ENCODE measurements around the gene APOLD1. TPM values are rescaled to one million over a fixed set of nuclear protein-coding genes. Genes with fewer than 3 reads are reported as not detected.
"Not testable (repeated sequence)": the region's sequence is repeated elsewhere in the genome, so short reads cannot be mapped to it uniquely, and the experiment has no call there.

APOLD1 gene
- polyA plus RNA-seq, 2 of the 4 experiments (the other 2 are of a cell fraction) = 0.44 to 1.3 TPM

DNA sequence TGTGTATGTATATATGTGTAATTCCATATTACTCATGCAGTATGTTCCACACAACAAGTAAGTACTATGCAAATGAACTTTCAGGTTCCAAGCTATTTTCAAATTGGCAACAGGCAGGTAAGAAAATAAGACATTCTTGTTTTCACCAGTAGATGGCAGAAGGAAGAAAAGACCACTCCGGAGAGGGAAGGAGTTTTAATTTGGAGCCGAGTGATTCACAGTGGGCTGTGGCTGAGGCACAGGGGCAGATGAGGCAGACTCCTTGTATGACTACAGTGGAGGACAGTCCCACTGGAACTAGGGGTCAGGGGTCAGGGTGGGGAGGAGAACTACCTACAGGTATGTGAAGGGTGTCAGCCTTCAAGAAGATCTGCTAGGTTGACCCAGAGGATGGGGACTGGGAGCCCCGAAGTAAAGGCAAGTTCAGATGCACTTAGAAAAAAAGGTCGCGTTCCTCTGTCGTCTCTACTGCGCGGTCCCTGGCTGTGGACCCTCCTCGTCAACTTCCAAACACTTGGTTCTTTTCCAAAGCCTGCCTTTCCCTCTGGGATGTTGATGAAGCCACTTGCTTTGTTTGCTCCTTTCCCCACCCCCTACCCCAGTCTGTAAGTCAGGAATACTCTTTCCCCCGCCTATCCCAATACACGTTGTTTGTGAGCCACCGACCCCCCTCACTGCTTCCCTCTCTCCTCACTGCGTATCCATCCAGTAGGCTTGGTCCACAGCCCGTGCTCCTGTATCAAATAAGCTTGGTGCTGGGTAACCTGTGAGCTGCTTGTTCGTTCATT is 51.8 kb downstream of the APOLD1 start (continued):
- no peak for TF ChIP-seq ELK1 (IDR thresholded peaks at IDR 0.05; ENCODE audit: low read depth, low read length)
- TF ChIP-seq GATA3 (IDR thresholded peaks at IDR 0.05; ENCODE audit: borderline replicate concordance) = 0 out of 2 replicates have a peak, but pooled peaks have one; percentile 18
- TF ChIP-seq ZC3H11A (IDR thresholded peaks at IDR 0.05) = no peak

GRCh38 chr12:12837813-12838153 is 52.3 kb downstream of the APOLD1 start:
- Histone ChIP-seq H3K9me3 (no peaks in the 10 kb centered on the region), H3K4me1 (peaks cover 70% of the 10 kb centered on the region), H3K4me2 (peak overlapping the region; percentile 56), H3K27ac (peak overlapping the region; percentile 70 to 88), H3K4me3 (no peak overlapping the region)
- no peak for DNase-seq (ENCODE audit: low read depth in 1 of 2, low spot score in 1 of 2)
- TF ChIP-seq EHF (CRISPR knock-in tag; IDR thresholded peaks at IDR 0.05) = no peak
- no peak for TF ChIP-seq TFCP2L1 (CRISPR knock-in tag; IDR thresholded peaks at IDR 0.05)
- TF ChIP-seq GATA3 (IDR thresholded peaks at IDR 0.05; ENCODE audit: borderline replicate concordance) = no peak
- CTCF ChIA-PET = interaction anchor here (0.8 to 5.9 kb wide), 20 partner anchors 10 to 374 kb away, joined by 3 to 78 read pairs (median 20); partner anchors contain the start of genes DDX47 and GPRC5A
- 81% methylated on average over 3 of the region's 3 CpGs for WGBS (ENCODE audit: missing lambda C conversion rate)
- no peak for ATAC-seq
- POLR2A ChIA-PET = interaction anchor here (1.0 to 1.9 kb wide), 3 partner anchors 34 to 53 kb away, joined by 3 to 18 read pairs (median 3); partner anchors contain the start of gene GPRC5A
- FAIRE-seq = no peak

GRCh38 chr12:12839003-12839395 is 53.5 kb downstream of the APOLD1 start:
- TF ChIP-seq FOSL2 (IDR thresholded peaks at IDR 0.05) (no peak), FOSL2 (CRISPR knock-in tag; IDR thresholded peaks at IDR 0.05) (no peak), HOXB13 (CRISPR knock-in tag; IDR thresholded peaks at IDR 0.05; ENCODE audit: low read depth) (no peak), HEYL (CRISPR knock-in tag; IDR thresholded peaks at IDR 0.05) (no peak), USF2 (IDR thresholded peaks at IDR 0.05) (no peak), TP53 (CRISPR knock-in tag; IDR thresholded peaks at IDR 0.05) (no peak), JUNB (IDR thresholded peaks at IDR 0.05) (no peak), FOXS1 (CRISPR knock-in tag; IDR thresholded peaks at IDR 0.05) (no peak), KDM1A (IDR thresholded peaks at IDR 0.05; ENCODE audit: low read depth) (no peak), SMC3 (IDR thresholded peaks at IDR 0.05) (no peak)
- TF ChIP-seq, protein P1, sequence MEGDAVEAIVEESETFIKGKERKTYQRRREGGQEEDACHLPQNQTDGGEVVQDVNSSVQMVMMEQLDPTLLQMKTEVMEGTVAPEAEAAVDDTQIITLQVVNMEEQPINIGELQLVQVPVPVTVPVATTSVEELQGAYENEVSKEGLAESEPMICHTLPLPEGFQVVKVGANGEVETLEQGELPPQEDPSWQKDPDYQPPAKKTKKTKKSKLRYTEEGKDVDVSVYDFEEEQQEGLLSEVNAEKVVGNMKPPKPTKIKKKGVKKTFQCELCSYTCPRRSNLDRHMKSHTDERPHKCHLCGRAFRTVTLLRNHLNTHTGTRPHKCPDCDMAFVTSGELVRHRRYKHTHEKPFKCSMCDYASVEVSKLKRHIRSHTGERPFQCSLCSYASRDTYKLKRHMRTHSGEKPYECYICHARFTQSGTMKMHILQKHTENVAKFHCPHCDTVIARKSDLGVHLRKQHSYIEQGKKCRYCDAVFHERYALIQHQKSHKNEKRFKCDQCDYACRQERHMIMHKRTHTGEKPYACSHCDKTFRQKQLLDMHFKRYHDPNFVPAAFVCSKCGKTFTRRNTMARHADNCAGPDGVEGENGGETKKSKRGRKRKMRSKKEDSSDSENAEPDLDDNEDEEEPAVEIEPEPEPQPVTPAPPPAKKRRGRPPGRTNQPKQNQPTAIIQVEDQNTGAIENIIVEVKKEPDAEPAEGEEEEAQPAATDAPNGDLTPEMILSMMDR (IDR thresholded peaks at IDR 0.05) = no peak
- H3K27ac ChIP-seq = peak overlapping the region; percentile 70 to 88
- no peak overlapping the region for H3K4me3 ChIP-seq
- no peak for ATAC-seq
- peak overlapping the region; percentile 44 for H3K4me2 ChIP-seq
- ChIA-PET POLR2A (interaction anchor here (0.6 to 1.9 kb wide), 2 partner anchors 36 to 52 kb away, joined by 3 to 18 read pairs; partner anchors contain the start of gene GPRC5A), CTCF (interaction anchor here (0.6 to 5.9 kb wide), 10 partner anchors 9 to 60 kb away, joined by 3 to 78 read pairs (median 38); partner anchors contain the start of genes DDX47 and GPRC5A)
- 83% methylated on average over 1 of the region's 1 CpG for whole genome bisulfite sequencing (ENCODE audit: missing lambda C conversion rate)
- H3K9me3 ChIP-seq = no peaks in the 10 kb centered on the region
- H3K4me1 ChIP-seq = peaks cover 70% of the 10 kb centered on the region
- DNase-seq (ENCODE audit: low read depth in 1 of 2, low spot score in 1 of 2) = no peak
- no peak for FAIRE-seq

DNA sequence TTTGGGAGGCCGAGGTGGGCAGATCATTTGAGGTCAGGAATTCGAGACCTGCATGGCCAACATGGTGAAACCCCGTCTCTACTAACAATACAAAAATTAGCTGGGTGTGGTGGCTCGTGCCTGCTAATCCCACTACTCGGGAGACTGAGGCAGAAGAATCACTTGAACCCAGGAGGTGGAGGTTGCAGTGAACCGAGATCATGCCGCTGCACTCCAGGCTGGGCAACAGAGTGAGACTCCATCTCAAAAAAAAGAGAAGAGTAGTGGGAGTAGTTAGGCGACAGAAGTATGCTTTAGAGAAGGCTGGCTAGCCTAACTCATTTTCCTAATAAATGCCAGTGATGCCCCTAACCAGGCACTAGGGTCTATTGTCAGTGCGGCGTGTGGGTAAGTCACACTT is 54.0 kb downstream of the APOLD1 start:
- CTCF ChIA-PET = interaction anchor here (0.6 to 5.9 kb wide), 6 partner anchors 8 to 51 kb away, joined by 3 to 78 read pairs (median 38); partner anchors contain the start of gene DDX47
- 85% methylated on average over 10 of the region's 10 CpGs for WGBS (ENCODE audit: missing lambda C conversion rate)
- peak overlapping the region; percentile 70 to 88 for H3K27ac ChIP-seq

More for the DNA sequence above, 54.0 kb downstream of the APOLD1 start:
- Histone ChIP-seq H3K4me2 (peak overlapping the region; percentile 44), H3K4me1 (peaks cover 70% of the 10 kb centered on the region)
- H3K4me3 ChIP-seq; ATAC-seq; DNase-seq (ENCODE audit: low read depth in 1 of 2, low spot score in 1 of 2); H3K9me3 ChIP-seq; FAIRE-seq: not testable (repeated sequence)
- POLR2A ChIA-PET = interaction anchor here (1.9 kb wide), 1 partner anchor 52 kb away, joined by 18 read pairs; the partner anchor contains the start of gene GPRC5A
